Measurements from ENCODE around the gene GEMIN7. TPM values are rescaled to one million over a fixed set of nuclear protein-coding genes. Genes with fewer than 3 reads are reported as not detected.

Gene GEMIN7
- total and polyA plus RNA-seq, 2 donors from 2014 or later = 17.2 to 32.2 TPM

- FAIRE-seq (no peak), DNase-seq (no peak)
- Histone ChIP-seq H3K27me3 (ENCODE audit: control insufficient read depth, insufficient read depth, low read length) (no peaks in the 10 kb centered on the region), H3K4me3 (ENCODE audit: low read length in 3 of 3) (no peak overlapping the region), H3K9ac (ENCODE audit: low read length in 3 of 3) (no peak overlapping the region), H3K36me3 (ENCODE audit: control insufficient read depth in 2 of 3, insufficient read depth in 3 of 3, low read length in 3 of 3) (no peaks in the 10 kb centered on the region), H3K9me3 (ENCODE audit: control insufficient read depth in 2 of 3, insufficient read depth in 1 of 3, low read length in 3 of 3) (no peaks in the 10 kb centered on the region), H3K4me1 (ENCODE audit: control insufficient read depth in 2 of 3, insufficient read depth in 2 of 3, low read depth in 1 of 3, low read length in 3 of 3) (peaks cover 0 to 17% (median 7%) of the 10 kb centered on the region in 3 donors), H3K27ac (ENCODE audit: low read depth in 2 of 2, low read length in 2 of 2) (no peak overlapping the region)
- intact Hi-C loops (cut with DNase I) = no loop called here
- TF ChIP-seq, protein P1, sequence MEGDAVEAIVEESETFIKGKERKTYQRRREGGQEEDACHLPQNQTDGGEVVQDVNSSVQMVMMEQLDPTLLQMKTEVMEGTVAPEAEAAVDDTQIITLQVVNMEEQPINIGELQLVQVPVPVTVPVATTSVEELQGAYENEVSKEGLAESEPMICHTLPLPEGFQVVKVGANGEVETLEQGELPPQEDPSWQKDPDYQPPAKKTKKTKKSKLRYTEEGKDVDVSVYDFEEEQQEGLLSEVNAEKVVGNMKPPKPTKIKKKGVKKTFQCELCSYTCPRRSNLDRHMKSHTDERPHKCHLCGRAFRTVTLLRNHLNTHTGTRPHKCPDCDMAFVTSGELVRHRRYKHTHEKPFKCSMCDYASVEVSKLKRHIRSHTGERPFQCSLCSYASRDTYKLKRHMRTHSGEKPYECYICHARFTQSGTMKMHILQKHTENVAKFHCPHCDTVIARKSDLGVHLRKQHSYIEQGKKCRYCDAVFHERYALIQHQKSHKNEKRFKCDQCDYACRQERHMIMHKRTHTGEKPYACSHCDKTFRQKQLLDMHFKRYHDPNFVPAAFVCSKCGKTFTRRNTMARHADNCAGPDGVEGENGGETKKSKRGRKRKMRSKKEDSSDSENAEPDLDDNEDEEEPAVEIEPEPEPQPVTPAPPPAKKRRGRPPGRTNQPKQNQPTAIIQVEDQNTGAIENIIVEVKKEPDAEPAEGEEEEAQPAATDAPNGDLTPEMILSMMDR (IDR thresholded peaks at IDR 0.05; ENCODE audit: borderline replicate concordance, extremely low read depth, insufficient read depth) = no peak
Observed at GRCh38 chr19:45121827-45122345, 42.8 kb downstream of the GEMIN7 start.

- FAIRE-seq = no peak
- Histone ChIP-seq H3K36me3 (ENCODE audit: control insufficient read depth in 2 of 3, insufficient read depth in 3 of 3, low read length in 3 of 3) (no peaks in the 10 kb centered on the region), H3K27ac (ENCODE audit: low read depth in 2 of 2, low read length in 2 of 2) (no peak overlapping the region), H3K27me3 (ENCODE audit: control insufficient read depth, insufficient read depth, low read length) (no peaks in the 10 kb centered on the region), H3K4me1 (ENCODE audit: control insufficient read depth in 2 of 3, insufficient read depth in 2 of 3, low read depth in 1 of 3, low read length in 3 of 3) (peaks cover 0 to 15% (median 7%) of the 10 kb centered on the region in 3 donors), H3K9me3 (ENCODE audit: control insufficient read depth in 2 of 3, insufficient read depth in 1 of 3, low read length in 3 of 3) (no peaks in the 10 kb centered on the region), H3K4me3 (ENCODE audit: low read length in 3 of 3) (no peak overlapping the region), H3K9ac (ENCODE audit: low read length in 3 of 3) (no peak overlapping the region)
- no peak for DNase-seq
- intact Hi-C loops (cut with DNase I) = no loop called here
- TF ChIP-seq, protein P1 (IDR thresholded peaks at IDR 0.05; ENCODE audit: borderline replicate concordance, extremely low read depth, insufficient read depth) = no peak
Observed at GRCh38 chr19:45122832-45123231, 43.8 kb downstream of the GEMIN7 start.

- Histone ChIP-seq H3K9ac (ENCODE audit: low read length in 3 of 3) (no peak overlapping the region), H3K36me3 (ENCODE audit: control insufficient read depth in 2 of 3, insufficient read depth in 3 of 3, low read length in 3 of 3) (no peaks in the 10 kb centered on the region), H3K9me3 (ENCODE audit: control insufficient read depth in 2 of 3, insufficient read depth in 1 of 3, low read length in 3 of 3) (no peaks in the 10 kb centered on the region), H3K4me3 (ENCODE audit: low read length in 3 of 3) (no peak overlapping the region), H3K27me3 (ENCODE audit: control insufficient read depth, insufficient read depth, low read length) (no peaks in the 10 kb centered on the region), H3K27ac (ENCODE audit: low read depth in 2 of 2, low read length in 2 of 2) (no peak overlapping the region), H3K4me1 (ENCODE audit: control insufficient read depth in 2 of 3, insufficient read depth in 2 of 3, low read depth in 1 of 3, low read length in 3 of 3) (peaks cover 0 to 15% (median 7%) of the 10 kb centered on the region in 3 donors)
- intact Hi-C loops (cut with DNase I) = no loop called here
- TF ChIP-seq, protein P1 (IDR thresholded peaks at IDR 0.05; ENCODE audit: borderline replicate concordance, extremely low read depth, insufficient read depth) = no peak
- peak in 3 of 5 donors; percentile 66 to 69 (median 69) for DNase-seq
- FAIRE-seq = no peak
Observed at GRCh38 chr19:45123440-45123850, 44.4 kb downstream of the GEMIN7 start.

DNA sequence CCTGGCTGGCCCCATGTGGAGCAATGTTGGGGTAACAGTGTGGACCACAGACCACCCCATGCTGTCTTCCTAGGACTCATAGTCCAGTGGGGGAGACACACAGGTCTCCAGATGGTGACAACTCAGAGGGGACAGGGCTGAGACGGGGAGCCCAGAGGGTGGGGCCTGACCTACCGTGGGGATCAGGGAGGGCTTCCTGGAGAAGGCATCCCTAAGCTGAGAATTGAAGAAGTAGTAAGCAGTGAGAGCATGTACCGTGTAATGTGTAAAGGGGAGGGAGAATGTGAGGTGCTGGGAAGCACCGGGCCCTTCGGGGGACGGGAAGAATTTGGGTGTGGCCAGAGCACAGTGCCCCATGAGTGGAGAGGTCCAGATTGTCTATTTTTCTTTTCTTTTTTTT is 45.0 kb downstream of the GEMIN7 start:
- H3K27ac ChIP-seq (ENCODE audit: low read depth in 2 of 2, low read length in 2 of 2) = no peak overlapping the region
- no peak overlapping the region for H3K4me3 ChIP-seq (ENCODE audit: low read length in 3 of 3)
- peaks cover 0 to 15% (median 7%) of the 10 kb centered on the region in 3 donors for H3K4me1 ChIP-seq (ENCODE audit: control insufficient read depth in 2 of 3, insufficient read depth in 2 of 3, low read depth in 1 of 3, low read length in 3 of 3)
- intact Hi-C loops (cut with DNase I) = no loop called here
- TF ChIP-seq, protein P1 (IDR thresholded peaks at IDR 0.05; ENCODE audit: borderline replicate concordance, extremely low read depth, insufficient read depth) = no peak
- no peaks in the 10 kb centered on the region for H3K36me3 ChIP-seq (ENCODE audit: control insufficient read depth in 2 of 3, insufficient read depth in 3 of 3, low read length in 3 of 3)
- DNase-seq (no peak), FAIRE-seq (no peak)
- H3K27me3 ChIP-seq (ENCODE audit: control insufficient read depth, insufficient read depth, low read length) = no peaks in the 10 kb centered on the region
- H3K9ac ChIP-seq (ENCODE audit: low read length in 3 of 3) = no peak overlapping the region
- no peaks in the 10 kb centered on the region for H3K9me3 ChIP-seq (ENCODE audit: control insufficient read depth in 2 of 3, insufficient read depth in 1 of 3, low read length in 3 of 3)
